ENCODE data around the gene ARCN1.
"Not testable (repeated sequence)": the region's sequence is repeated elsewhere in the genome, so short reads cannot be mapped to it uniquely, and the experiment has no call there.

ARCN1 gene

GRCh38 chr11:118603709-118604108, 31.5 kb downstream of the ARCN1 start:
- peaks cover 28 to 43% of the 10 kb centered on the region in 2 experiments for H3K36me3 ChIP-seq (ENCODE audit: control insufficient read depth in 1 of 2, insufficient read depth in 2 of 2, low read depth in 1 of 2, low read length in 2 of 2)
- DNase-seq; H3K4me2 ChIP-seq (ENCODE audit: low read length, poor library complexity, severe bottlenecking); H2AFZ ChIP-seq (ENCODE audit: low read depth, low read length); H3K27me3 ChIP-seq (ENCODE audit: control insufficient read depth in 1 of 2, insufficient read depth in 1 of 2, low read length in 2 of 2); H2BK5ac ChIP-seq (ENCODE audit: low read depth, low read length, poor library complexity, severe bottlenecking); H3K4ac ChIP-seq (ENCODE audit: low read depth in 1 of 2, low read length in 2 of 2); H4K91ac ChIP-seq (ENCODE audit: low read length); H2BK120ac ChIP-seq (ENCODE audit: low read depth, low read length); H2BK15ac ChIP-seq (ENCODE audit: low read depth, poor library complexity, severe bottlenecking); H3K9me3 ChIP-seq (ENCODE audit: control insufficient read depth, low read length); H3K14ac ChIP-seq (ENCODE audit: low read length in 2 of 2); H3K18ac ChIP-seq (ENCODE audit: low read depth in 1 of 2, low read length in 2 of 2); H2AK5ac ChIP-seq (ENCODE audit: low read length, severe bottlenecking); H4K8ac ChIP-seq (ENCODE audit: low read length); H3K4me3 ChIP-seq (ENCODE audit: insufficient read depth in 1 of 2, low read depth in 1 of 2, low read length in 2 of 2); H2BK12ac ChIP-seq (ENCODE audit: low read length in 2 of 2); H3K23ac ChIP-seq (ENCODE audit: low read length in 2 of 2): not testable (repeated sequence)
- H3K4me1 ChIP-seq (ENCODE audit: control insufficient read depth, insufficient read depth, low read depth, low read length) = peaks cover 21% of the 10 kb centered on the region
- H3K27ac ChIP-seq (ENCODE audit: low read length, poor library complexity, severe bottlenecking) = peak overlapping the region; percentile 96
- 97% methylated on average over 8 of the region's 8 CpGs for WGBS
- H3K79me1 ChIP-seq (replicated peaks; ENCODE audit: low read length, poor library complexity, severe bottlenecking) = peaks cover 16% of the 10 kb centered on the region
- peak overlapping the region; percentile 66 for H3K9ac ChIP-seq (ENCODE audit: low read length)

DNA sequence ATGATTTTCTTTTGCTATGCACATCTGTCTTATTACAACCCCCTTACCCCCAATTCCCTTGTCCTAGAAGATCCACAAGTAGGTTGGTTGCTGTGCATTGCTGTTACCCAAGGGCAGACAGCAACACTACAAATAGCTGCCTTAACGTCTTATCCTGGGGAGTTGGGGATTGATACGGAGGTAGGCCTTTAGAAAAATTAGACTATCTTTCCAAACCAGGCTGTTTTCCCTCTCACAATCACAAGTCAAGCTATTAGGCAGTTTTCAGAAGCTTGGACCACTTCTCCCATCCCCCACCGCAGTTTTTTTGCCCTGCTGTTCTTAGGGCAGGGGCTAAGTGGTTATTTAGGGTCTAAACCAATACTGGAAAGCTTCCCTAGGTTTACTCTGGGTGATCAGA, 32.4 kb downstream of the ARCN1 start:
- Histone ChIP-seq H3K23ac (ENCODE audit: low read length in 2 of 2) (peak overlapping the region in 1 of 2 experiments; percentile 7), H2BK5ac (ENCODE audit: low read depth, low read length, poor library complexity, severe bottlenecking) (no peak overlapping the region), H3K4me3 (ENCODE audit: insufficient read depth in 1 of 2, low read depth in 1 of 2, low read length in 2 of 2) (peak overlapping the region in 1 of 2 experiments; percentile 50), H3K79me1 (replicated peaks; ENCODE audit: low read length, poor library complexity, severe bottlenecking) (peaks cover 12% of the 10 kb centered on the region), H3K4me2 (ENCODE audit: low read length, poor library complexity, severe bottlenecking) (no peak overlapping the region), H3K18ac (ENCODE audit: low read depth in 1 of 2, low read length in 2 of 2) (peak overlapping the region; percentile 46 to 64), H2AFZ (ENCODE audit: low read depth, low read length) (no peak overlapping the region), H2BK12ac (ENCODE audit: low read length in 2 of 2) (peak overlapping the region in 1 of 2 experiments; percentile 28), H3K4me1 (ENCODE audit: control insufficient read depth, insufficient read depth, low read depth, low read length) (peaks cover 29% of the 10 kb centered on the region), H2AK5ac (ENCODE audit: low read length, severe bottlenecking) (peak overlapping the region; percentile 93), H4K8ac (ENCODE audit: low read length) (peak overlapping the region; percentile 51), H4K91ac (ENCODE audit: low read length) (no peak overlapping the region), H3K9me3 (ENCODE audit: control insufficient read depth, low read length) (no peaks in the 10 kb centered on the region), H2BK15ac (ENCODE audit: low read depth, poor library complexity, severe bottlenecking) (no peak overlapping the region), H3K14ac (ENCODE audit: low read length in 2 of 2) (no peak overlapping the region), H2BK120ac (ENCODE audit: low read depth, low read length) (no peak overlapping the region), H3K27ac (ENCODE audit: low read length, poor library complexity, severe bottlenecking) (peak overlapping the region; percentile 96), H3K27me3 (ENCODE audit: control insufficient read depth in 1 of 2, insufficient read depth in 1 of 2, low read length in 2 of 2) (no peaks in the 10 kb centered on the region), H3K9ac (ENCODE audit: low read length) (peak overlapping the region; percentile 66), H3K4ac (ENCODE audit: low read depth in 1 of 2, low read length in 2 of 2) (peak overlapping the region in 1 of 2 experiments; percentile 51), H3K36me3 (ENCODE audit: control insufficient read depth in 1 of 2, insufficient read depth in 2 of 2, low read depth in 1 of 2, low read length in 2 of 2) (peaks cover 28 to 35% of the 10 kb centered on the region in 2 experiments)
- 67% methylated on average over 1 of the region's 3 CpGs for WGBS
- DNase-seq = no peak

- Histone ChIP-seq H2BK12ac (ENCODE audit: low read length in 2 of 2) (peak overlapping the region; percentile 43 to 68), H3K36me3 (ENCODE audit: control insufficient read depth in 1 of 2, insufficient read depth in 2 of 2, low read depth in 1 of 2, low read length in 2 of 2) (peaks cover 27 to 28% of the 10 kb centered on the region in 2 experiments), H2BK15ac (ENCODE audit: low read depth, poor library complexity, severe bottlenecking) (no peak overlapping the region), H2BK120ac (ENCODE audit: low read depth, low read length) (peak overlapping the region; percentile 29), H3K9ac (ENCODE audit: low read length) (peak overlapping the region; percentile 66), H3K27ac (ENCODE audit: low read length, poor library complexity, severe bottlenecking) (peak overlapping the region; percentile 96), H3K4me1 (ENCODE audit: control insufficient read depth, insufficient read depth, low read depth, low read length) (peaks cover 34% of the 10 kb centered on the region), H4K91ac (ENCODE audit: low read length) (peak overlapping the region; percentile 34), H3K23ac (ENCODE audit: low read length in 2 of 2) (peak overlapping the region in 1 of 2 experiments; percentile 7), H4K8ac (ENCODE audit: low read length) (peak overlapping the region; percentile 52), H3K4me3 (ENCODE audit: insufficient read depth in 1 of 2, low read depth in 1 of 2, low read length in 2 of 2) (peak overlapping the region in 1 of 2 experiments; percentile 50), H3K79me1 (replicated peaks; ENCODE audit: low read length, poor library complexity, severe bottlenecking) (peaks cover 12% of the 10 kb centered on the region), H3K27me3 (ENCODE audit: control insufficient read depth in 1 of 2, insufficient read depth in 1 of 2, low read length in 2 of 2) (no peaks in the 10 kb centered on the region), H3K4me2 (ENCODE audit: low read length, poor library complexity, severe bottlenecking) (peak overlapping the region; percentile 44), H3K18ac (ENCODE audit: low read depth in 1 of 2, low read length in 2 of 2) (peak overlapping the region; percentile 78 to 93), H3K14ac (ENCODE audit: low read length in 2 of 2) (no peak overlapping the region), H2AFZ (ENCODE audit: low read depth, low read length) (no peak overlapping the region), H2AK5ac (ENCODE audit: low read length, severe bottlenecking) (peak overlapping the region; percentile 93), H3K9me3 (ENCODE audit: control insufficient read depth, low read length) (no peaks in the 10 kb centered on the region), H3K4ac (ENCODE audit: low read depth in 1 of 2, low read length in 2 of 2) (peak overlapping the region; percentile 24 to 77), H2BK5ac (ENCODE audit: low read depth, low read length, poor library complexity, severe bottlenecking) (peak overlapping the region; percentile 73)
- 10% methylated on average over 9 of the region's 10 CpGs for WGBS
- peak; percentile 99 for DNase-seq
Measured at GRCh38 chr11:118605116-118605867, 33.1 kb downstream of the ARCN1 start.

GRCh38 chr11:118606157-118606843, 34.1 kb downstream of the ARCN1 start:
- peak overlapping the region in 1 of 2 experiments; percentile 35 for H3K14ac ChIP-seq (ENCODE audit: low read length in 2 of 2)
- H3K4me2 ChIP-seq (ENCODE audit: low read length, poor library complexity, severe bottlenecking) = peak overlapping the region; percentile 75
- H2BK120ac ChIP-seq (ENCODE audit: low read depth, low read length) = peak overlapping the region; percentile 65
- H2AK5ac ChIP-seq (ENCODE audit: low read length, severe bottlenecking) = peak overlapping the region; percentile 100
- peak overlapping the region; percentile 36 for H2BK15ac ChIP-seq (ENCODE audit: low read depth, poor library complexity, severe bottlenecking)
- H2BK12ac ChIP-seq (ENCODE audit: low read length in 2 of 2) = peak overlapping the region; percentile 81 to 99
- H2AFZ ChIP-seq (ENCODE audit: low read depth, low read length) = no peak overlapping the region
- H4K8ac ChIP-seq (ENCODE audit: low read length) = peak overlapping the region; percentile 85
- no peaks in the 10 kb centered on the region for H3K27me3 ChIP-seq (ENCODE audit: control insufficient read depth in 1 of 2, insufficient read depth in 1 of 2, low read length in 2 of 2)
- H3K27ac ChIP-seq (ENCODE audit: low read length, poor library complexity, severe bottlenecking) = peak overlapping the region; percentile 100
- peak overlapping the region; percentile 92 for H4K91ac ChIP-seq (ENCODE audit: low read length)
- peaks cover 20 to 23% of the 10 kb centered on the region in 2 experiments for H3K36me3 ChIP-seq (ENCODE audit: control insufficient read depth in 1 of 2, insufficient read depth in 2 of 2, low read depth in 1 of 2, low read length in 2 of 2)
- peak overlapping the region; percentile 59 for H3K9ac ChIP-seq (ENCODE audit: low read length)
- peak; percentile 40 for DNase-seq
- peak overlapping the region; percentile 97 for H2BK5ac ChIP-seq (ENCODE audit: low read depth, low read length, poor library complexity, severe bottlenecking)
- H3K4ac ChIP-seq (ENCODE audit: low read depth in 1 of 2, low read length in 2 of 2) = peak overlapping the region; percentile 3 to 66
- H3K4me1 ChIP-seq (ENCODE audit: control insufficient read depth, insufficient read depth, low read depth, low read length) = peaks cover 37% of the 10 kb centered on the region
- H3K23ac ChIP-seq (ENCODE audit: low read length in 2 of 2) = no peak overlapping the region
- H3K4me3 ChIP-seq (ENCODE audit: insufficient read depth in 1 of 2, low read depth in 1 of 2, low read length in 2 of 2) = peak overlapping the region in 1 of 2 experiments; percentile 22
- H3K79me1 ChIP-seq (replicated peaks; ENCODE audit: low read length, poor library complexity, severe bottlenecking) = peaks cover 8% of the 10 kb centered on the region
- no peaks in the 10 kb centered on the region for H3K9me3 ChIP-seq (ENCODE audit: control insufficient read depth, low read length)
- 38% methylated on average over 7 of the region's 7 CpGs for WGBS
- H3K18ac ChIP-seq (ENCODE audit: low read depth in 1 of 2, low read length in 2 of 2) = peak overlapping the region; percentile 10 to 90
